ENCODE results near the gene ELP4. TPM values are rescaled to one million over a fixed set of nuclear protein-coding genes. Genes with fewer than 3 reads are reported as not detected.

ELP4 gene
- polyA plus RNA-seq, 3 donors: 6.0 to 17.8 (median 16.4) TPM

DNA sequence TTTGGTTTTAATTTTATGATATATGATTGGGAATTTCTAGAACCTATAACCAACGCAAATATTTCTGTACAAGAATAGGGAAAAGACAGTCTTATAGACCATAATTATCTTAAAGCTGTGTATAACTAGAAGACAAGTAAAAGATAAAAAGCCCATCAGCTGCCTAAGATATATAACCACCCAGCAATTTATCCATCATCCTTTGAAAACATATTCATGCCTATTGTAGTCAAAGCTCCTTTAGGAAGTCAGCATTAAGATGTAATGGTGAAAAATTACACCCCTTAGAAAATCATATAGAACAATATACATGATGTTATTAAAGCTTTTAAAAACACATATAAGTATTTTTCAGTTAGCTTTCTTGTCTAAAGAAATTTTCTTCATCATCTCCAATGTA, 46.4 kb downstream of the ELP4 start:
- TF ChIP-seq CTCF (IDR thresholded peaks at IDR 0.05): no peak
- H3K36me3 Mint-ChIP-seq: peaks cover 2 to 6% of the 10 kb centered on the region in 2 donors
- Histone ChIP-seq H3K36me3 (replicated peaks in 1 of 2; ENCODE audit: control insufficient read depth in 1 of 2, insufficient read depth in 2 of 2, low read length in 2 of 2) (no peaks in the 10 kb centered on the region), H3K9me3 (replicated peaks in 1 of 2; ENCODE audit: control insufficient read depth in 1 of 2, insufficient read depth in 1 of 2, low read length in 2 of 2) (no peaks in the 10 kb centered on the region), H3K27ac (ENCODE audit: low read depth in 1 of 2, low read length in 2 of 2) (no peak overlapping the region), H2AFZ (ENCODE audit: insufficient read depth, low read depth, low read length, poor library complexity, severe bottlenecking) (no peak overlapping the region), H3K4me3 (replicated peaks in 1 of 3; ENCODE audit: low read depth in 2 of 3, low read length in 3 of 3) (no peak overlapping the region), H3K4me2 (replicated peaks; ENCODE audit: extremely low read depth, low read length, poor library complexity, severe bottlenecking) (no peak overlapping the region), H4K20me1 (ENCODE audit: insufficient read depth, low read length) (no peaks in the 10 kb centered on the region), H3K9ac (ENCODE audit: insufficient read depth, low read length, poor library complexity, severe bottlenecking) (no peak overlapping the region), H3K4me1 (ENCODE audit: control insufficient read depth in 1 of 2, insufficient read depth in 2 of 2, low read length in 2 of 2) (no peaks in the 10 kb centered on the region), H3K79me2 (ENCODE audit: insufficient read depth, low read length) (no peaks in the 10 kb centered on the region), H3K27me3 (ENCODE audit: control insufficient read depth in 2 of 2, insufficient read depth in 2 of 2, low read length in 2 of 2) (no peaks in the 10 kb centered on the region)
- no peaks in the 10 kb centered on the region for H3K4me1 Mint-ChIP-seq
- intact Hi-C loops (cut with micrococcal nuclease): no loop called here
- H3K27me3 Mint-ChIP-seq (ENCODE audit: low read depth in 3 of 3): no peaks in the 10 kb centered on the region
- H3K27ac Mint-ChIP-seq: no peak overlapping the region
- H3K9me3 Mint-ChIP-seq: peaks cover 0 to 5% (median 0%) of the 10 kb centered on the region in 7 donors
- DNase-seq: no peak
- H3K4me3 Mint-ChIP-seq: no peak overlapping the region
- WGBS (ENCODE audit: insufficient coverage): no CpG with 5 or more reads among the region's 1 CpG

- H3K9ac ChIP-seq (ENCODE audit: insufficient read depth, low read length, poor library complexity, severe bottlenecking): no peak overlapping the region
- no peak for DNase-seq
- Mint-ChIP-seq H3K27me3 (ENCODE audit: low read depth in 3 of 3) (no peaks in the 10 kb centered on the region), H3K36me3 (peaks cover 2% of the 10 kb centered on the region in 2 donors), H3K9me3 (peaks cover 0 to 5% (median 0%) of the 10 kb centered on the region in 7 donors), H3K4me1 (no peaks in the 10 kb centered on the region), H3K27ac (no peak overlapping the region), H3K4me3 (no peak overlapping the region)
- H3K9me3 ChIP-seq (replicated peaks in 1 of 2; ENCODE audit: control insufficient read depth in 1 of 2, insufficient read depth in 1 of 2, low read length in 2 of 2): no peaks in the 10 kb centered on the region
- no peak overlapping the region for H3K4me2 ChIP-seq (replicated peaks; ENCODE audit: extremely low read depth, low read length, poor library complexity, severe bottlenecking)
- intact Hi-C loops (cut with micrococcal nuclease): no loop called here
- no peaks in the 10 kb centered on the region for H3K4me1 ChIP-seq (ENCODE audit: control insufficient read depth in 1 of 2, insufficient read depth in 2 of 2, low read length in 2 of 2)
- H3K4me3 ChIP-seq (replicated peaks in 1 of 3; ENCODE audit: low read depth in 2 of 3, low read length in 3 of 3): no peak overlapping the region
- no CpG with 5 or more reads among the region's 2 CpGs for WGBS (ENCODE audit: insufficient coverage)
- H4K20me1 ChIP-seq (ENCODE audit: insufficient read depth, low read length): no peaks in the 10 kb centered on the region
- no peak overlapping the region for H3K27ac ChIP-seq (ENCODE audit: low read depth in 1 of 2, low read length in 2 of 2)
- no peaks in the 10 kb centered on the region for H3K27me3 ChIP-seq (ENCODE audit: control insufficient read depth in 2 of 2, insufficient read depth in 2 of 2, low read length in 2 of 2)
- TF ChIP-seq CTCF (IDR thresholded peaks at IDR 0.05): no peak
- no peaks in the 10 kb centered on the region for H3K79me2 ChIP-seq (ENCODE audit: insufficient read depth, low read length)
- no peaks in the 10 kb centered on the region for H3K36me3 ChIP-seq (replicated peaks in 1 of 2; ENCODE audit: control insufficient read depth in 1 of 2, insufficient read depth in 2 of 2, low read length in 2 of 2)
- no peak overlapping the region for H2AFZ ChIP-seq (ENCODE audit: insufficient read depth, low read depth, low read length, poor library complexity, severe bottlenecking)
Observed at GRCh38 chr11:31558001-31558400, 48.4 kb downstream of the ELP4 start.

All from CD14-positive monocyte (primary cell).